OCI-LY7 (cell line): ENCODE data around the gene TRIM26.
"Not testable (repeated sequence)": the region's sequence is repeated elsewhere in the genome, so short reads cannot be mapped to it uniquely, and the experiment has no call there.

Source experiments
- EZH2phosphoT487 ChIP-seq: fragments of 200-600 bp; sonication (generic); IDR thresholded peaks from 2 replicates; pipeline ENCODE4 v1.6.1; 2018; ENCODE audit warnings: low read depth, borderline replicate concordance, mild to moderate bottlenecking, mixed run types, antibody characterized with exemption, low read length, moderate library complexity, mixed read lengths
- TF ChIP-seq, protein P1 (sequence below): fragments of 200-600 bp; sonication (generic); conservative IDR thresholded peaks from 2 replicates; pipeline ENCODE4 v1.5.1; 2014; ENCODE audit warnings: mild to moderate bottlenecking, antibody characterized with exemption, low read length, moderate library complexity, mixed read lengths

DNA sequence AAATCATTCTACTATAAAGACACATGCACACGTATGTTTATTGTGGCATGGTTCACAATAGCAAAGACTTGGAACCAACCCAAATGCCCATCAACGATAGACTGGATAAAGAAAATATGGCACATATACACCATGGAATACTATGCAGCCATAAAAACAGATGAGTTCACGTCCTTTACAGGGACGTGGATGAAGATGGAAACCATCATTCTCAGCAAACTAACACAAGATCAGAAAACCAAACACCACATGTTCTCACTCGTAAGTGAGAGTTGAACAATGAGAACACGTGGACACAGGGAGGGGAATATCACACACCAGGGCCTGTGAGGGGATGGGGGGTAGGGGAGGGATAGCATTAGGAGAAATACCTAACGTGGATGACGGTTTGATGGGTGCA, 73.0 kb downstream of the TRIM26 start:
- TF ChIP-seq, protein P1, sequence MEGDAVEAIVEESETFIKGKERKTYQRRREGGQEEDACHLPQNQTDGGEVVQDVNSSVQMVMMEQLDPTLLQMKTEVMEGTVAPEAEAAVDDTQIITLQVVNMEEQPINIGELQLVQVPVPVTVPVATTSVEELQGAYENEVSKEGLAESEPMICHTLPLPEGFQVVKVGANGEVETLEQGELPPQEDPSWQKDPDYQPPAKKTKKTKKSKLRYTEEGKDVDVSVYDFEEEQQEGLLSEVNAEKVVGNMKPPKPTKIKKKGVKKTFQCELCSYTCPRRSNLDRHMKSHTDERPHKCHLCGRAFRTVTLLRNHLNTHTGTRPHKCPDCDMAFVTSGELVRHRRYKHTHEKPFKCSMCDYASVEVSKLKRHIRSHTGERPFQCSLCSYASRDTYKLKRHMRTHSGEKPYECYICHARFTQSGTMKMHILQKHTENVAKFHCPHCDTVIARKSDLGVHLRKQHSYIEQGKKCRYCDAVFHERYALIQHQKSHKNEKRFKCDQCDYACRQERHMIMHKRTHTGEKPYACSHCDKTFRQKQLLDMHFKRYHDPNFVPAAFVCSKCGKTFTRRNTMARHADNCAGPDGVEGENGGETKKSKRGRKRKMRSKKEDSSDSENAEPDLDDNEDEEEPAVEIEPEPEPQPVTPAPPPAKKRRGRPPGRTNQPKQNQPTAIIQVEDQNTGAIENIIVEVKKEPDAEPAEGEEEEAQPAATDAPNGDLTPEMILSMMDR, result not testable (repeated sequence)
- not testable (repeated sequence) for TF ChIP-seq EZH2phosphoT487
